HG02852 (cell line): ENCODE data around the gene ADAMTS19.
A peak's percentile ranks its signal among the peaks of the same experiment; 100 is the strongest.
"Not testable (repeated sequence)": the region's sequence is repeated elsewhere in the genome, so short reads cannot be mapped to it uniquely, and the experiment has no call there.

Source experiments
- ATAC-seq: cut with Tn5 transposase; IDR thresholded peaks from one replicate; pipeline ENCODE4 v1.9.1; 2021; ENCODE audit warnings: mild to moderate bottlenecking, moderate library complexity; ENCODE audit not compliant: unreplicated experiment

ADAMTS19 gene, protein sequence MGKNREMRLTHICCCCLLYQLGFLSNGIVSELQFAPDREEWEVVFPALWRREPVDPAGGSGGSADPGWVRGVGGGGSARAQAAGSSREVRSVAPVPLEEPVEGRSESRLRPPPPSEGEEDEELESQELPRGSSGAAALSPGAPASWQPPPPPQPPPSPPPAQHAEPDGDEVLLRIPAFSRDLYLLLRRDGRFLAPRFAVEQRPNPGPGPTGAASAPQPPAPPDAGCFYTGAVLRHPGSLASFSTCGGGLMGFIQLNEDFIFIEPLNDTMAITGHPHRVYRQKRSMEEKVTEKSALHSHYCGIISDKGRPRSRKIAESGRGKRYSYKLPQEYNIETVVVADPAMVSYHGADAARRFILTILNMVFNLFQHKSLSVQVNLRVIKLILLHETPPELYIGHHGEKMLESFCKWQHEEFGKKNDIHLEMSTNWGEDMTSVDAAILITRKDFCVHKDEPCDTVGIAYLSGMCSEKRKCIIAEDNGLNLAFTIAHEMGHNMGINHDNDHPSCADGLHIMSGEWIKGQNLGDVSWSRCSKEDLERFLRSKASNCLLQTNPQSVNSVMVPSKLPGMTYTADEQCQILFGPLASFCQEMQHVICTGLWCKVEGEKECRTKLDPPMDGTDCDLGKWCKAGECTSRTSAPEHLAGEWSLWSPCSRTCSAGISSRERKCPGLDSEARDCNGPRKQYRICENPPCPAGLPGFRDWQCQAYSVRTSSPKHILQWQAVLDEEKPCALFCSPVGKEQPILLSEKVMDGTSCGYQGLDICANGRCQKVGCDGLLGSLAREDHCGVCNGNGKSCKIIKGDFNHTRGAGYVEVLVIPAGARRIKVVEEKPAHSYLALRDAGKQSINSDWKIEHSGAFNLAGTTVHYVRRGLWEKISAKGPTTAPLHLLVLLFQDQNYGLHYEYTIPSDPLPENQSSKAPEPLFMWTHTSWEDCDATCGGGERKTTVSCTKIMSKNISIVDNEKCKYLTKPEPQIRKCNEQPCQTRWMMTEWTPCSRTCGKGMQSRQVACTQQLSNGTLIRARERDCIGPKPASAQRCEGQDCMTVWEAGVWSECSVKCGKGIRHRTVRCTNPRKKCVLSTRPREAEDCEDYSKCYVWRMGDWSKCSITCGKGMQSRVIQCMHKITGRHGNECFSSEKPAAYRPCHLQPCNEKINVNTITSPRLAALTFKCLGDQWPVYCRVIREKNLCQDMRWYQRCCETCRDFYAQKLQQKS

DNA sequence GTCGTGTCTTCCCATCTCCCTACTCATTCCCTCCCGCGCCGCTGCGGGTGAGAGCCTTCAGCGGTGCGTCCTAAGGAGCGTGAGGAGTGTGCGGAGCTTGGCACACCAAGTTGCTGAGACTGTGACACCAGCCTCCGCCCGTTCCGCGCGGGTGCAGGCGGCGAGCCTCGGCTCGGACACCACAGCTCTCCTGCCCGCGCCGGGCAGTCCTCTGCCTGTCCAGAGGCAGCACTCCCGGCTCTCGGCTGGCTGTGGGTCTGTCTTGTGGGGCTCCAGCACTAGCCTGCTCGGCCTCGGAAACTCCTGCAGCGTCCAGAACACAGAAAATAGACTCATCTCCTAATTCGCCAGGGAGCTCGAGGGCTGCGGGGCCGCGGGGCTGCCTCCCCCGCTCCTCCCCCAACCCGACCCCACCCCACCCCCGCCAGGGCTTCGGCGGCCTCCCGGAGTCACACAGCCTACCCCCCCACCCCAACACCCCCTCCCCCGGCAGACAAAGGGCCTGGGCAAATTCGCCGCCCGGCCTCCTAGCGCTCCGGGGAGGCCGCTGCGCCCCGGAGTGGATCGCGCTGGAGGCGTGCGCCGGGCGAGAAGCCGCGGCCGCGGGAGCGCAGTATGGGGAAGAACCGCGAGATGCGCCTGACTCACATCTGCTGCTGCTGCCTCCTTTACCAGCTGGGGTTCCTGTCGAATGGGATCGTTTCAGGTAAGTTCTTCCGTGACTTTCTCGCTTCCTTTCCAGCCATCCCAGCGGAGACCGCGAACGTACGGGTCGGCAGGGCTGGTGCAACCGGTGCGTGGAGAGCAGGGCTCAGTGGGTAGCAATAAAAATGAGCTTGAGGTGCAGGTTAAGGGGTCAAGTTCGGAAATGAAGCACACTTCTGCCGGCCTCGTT is at the start of gene ADAMTS19:
TSS of gene ADAMTS19 (plus strand) at position 522 of the 895 bp plus-strand sequence. CDS start at position 616, 94 bp downstream.
- peak; percentile 50 for ATAC-seq

DNA sequence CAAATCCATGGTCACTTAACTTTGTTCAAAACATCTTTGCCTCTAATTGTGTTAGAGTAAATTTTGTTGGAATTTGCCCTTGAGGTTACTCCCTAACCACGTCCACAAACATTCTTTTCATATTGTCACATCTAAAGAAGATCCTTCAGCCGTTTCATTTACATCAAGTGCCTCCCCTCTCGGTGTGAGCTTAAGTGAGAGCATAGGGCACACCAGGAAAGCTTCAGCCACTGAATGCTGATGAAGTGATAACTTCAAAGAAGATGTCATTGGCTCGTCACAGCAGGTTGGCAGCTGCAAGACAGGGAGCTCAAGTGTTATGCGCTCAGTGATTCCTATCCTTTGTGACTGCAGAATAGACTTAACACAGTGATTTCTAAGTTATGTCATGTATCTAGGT is 49.6 kb upstream of the ADAMTS19 start:
- no peak for ATAC-seq

DNA sequence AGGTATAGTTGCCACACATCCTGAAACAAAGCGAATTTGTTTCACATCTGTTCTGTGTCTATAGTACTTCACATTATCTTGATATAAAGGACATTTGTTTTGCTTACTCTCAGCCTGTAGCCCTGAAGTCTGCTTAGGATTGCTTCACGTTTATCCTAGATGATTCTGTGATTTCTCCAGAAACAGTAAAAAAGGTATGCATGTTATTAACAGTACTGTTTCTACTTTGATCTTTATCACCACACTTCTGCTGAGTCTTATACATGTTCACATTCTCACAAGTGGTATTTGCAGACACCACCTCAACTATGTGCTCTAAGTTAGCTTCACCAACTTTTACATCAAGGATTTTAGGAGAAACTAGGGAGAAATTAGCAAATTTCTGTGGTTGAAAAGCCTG is 47.4 kb upstream of the ADAMTS19 start:
- ATAC-seq: no peak

DNA sequence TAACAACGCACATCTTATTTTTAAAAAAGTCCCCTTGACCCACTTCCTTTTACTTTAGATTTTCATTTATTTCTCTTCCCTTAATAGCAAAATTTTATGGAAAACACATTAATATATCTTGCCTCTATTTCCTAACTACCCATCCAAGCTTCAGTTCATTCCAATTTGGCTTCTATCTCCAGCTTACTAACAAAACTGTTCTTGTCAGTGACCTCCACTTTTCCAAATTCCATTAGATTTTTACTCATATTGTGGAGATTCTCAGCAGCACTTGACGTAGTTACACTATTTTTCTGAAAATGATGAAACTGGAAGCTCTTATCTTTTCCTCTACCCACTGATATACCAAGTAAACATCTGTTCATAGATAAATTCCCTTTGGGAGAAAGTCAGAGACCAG is 46.5 kb upstream of the ADAMTS19 start:
- ATAC-seq: no peak

DNA sequence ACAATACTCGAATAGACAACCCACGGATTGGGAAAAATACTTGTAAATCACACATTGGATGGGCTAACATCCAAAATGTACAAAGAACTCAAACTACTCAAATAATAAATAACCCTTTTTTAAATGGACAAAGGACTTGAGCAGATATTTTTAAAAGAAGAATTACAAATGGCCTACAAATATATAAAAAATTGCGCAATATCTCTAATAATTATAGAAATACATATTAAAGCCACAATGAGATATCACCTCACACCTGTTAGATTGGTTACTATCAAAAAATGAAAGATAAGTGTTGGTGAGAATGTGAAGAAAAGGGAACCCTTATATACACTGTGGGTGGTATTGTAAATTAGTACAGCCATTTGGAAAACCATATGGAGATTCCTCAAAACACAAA is 40.8 kb upstream of the ADAMTS19 start:
- ATAC-seq: no peak

DNA sequence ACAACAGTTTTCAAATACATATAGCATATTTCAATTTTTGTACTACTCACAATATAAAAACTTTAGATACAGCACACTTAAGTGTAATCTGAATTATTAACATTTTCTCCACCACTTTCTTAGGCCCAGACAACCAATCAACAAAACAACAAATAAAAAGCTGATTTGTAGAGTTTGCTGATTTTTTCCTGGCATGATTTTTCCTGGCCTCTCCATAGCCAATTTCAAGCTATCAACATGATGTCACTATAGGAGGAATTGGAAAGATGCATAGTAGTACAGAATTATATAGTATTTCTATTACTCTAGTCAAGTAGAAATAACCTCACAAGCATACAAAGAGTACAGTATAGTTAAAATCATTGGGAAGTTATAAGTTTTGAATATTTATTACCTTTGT is 35.1 kb upstream of the ADAMTS19 start:
- ATAC-seq: no peak

DNA sequence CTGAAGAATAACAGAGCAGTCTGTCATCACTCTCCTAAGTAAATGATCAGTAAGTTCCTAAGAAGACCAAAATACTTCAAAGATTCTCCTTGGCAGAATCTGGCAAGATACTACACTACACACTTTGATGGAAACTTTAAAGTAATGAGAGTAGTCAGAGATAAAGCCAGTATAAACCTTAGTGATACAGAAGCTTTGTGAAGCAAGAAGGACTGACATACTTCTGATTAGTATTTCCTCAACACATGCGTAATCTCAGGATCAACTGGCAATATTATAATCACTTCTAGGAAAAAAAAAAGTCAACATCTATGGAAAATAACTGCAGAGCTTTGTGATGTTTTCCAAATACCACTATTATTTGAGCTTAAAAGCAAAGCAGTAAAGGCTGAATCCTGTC is 34.0 kb upstream of the ADAMTS19 start:
- no peak for ATAC-seq

DNA sequence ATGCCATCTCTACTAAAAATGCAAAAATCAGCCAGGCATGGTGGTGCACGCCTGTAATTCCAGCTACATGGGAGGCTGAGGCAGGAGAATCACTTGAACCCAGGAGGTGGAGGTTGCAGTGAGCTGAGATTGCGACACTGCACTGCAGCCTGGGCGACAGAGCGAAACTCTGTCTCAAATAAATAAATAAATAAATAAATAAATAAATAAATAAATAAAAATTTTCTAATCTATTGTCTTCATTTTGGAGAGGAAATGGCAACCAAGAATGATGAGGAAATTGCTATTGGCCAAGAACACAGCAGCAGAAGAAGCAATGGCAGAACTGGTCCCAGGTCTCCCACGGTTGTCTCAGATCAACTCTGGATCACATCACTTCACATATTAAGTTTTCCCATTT is 31.5 kb upstream of the ADAMTS19 start:
- not testable (repeated sequence) for ATAC-seq

DNA sequence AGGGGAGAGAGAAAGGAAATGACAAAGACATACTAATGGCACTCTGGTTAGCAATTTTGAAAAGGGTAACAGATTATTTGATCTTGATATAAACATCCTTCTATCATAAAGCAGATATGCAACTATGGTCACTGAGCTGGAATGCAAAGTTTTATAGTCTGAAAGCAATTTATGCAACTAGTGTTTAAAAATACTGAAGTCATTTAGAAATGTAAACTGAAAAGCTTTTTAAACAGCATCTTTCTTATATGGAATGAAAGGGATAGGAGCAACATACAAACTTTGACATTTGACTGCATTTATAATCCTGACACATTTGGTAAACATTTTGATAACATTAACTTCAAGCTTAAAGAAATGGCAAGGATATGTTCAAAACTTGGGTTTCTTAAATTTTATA is 28.7 kb upstream of the ADAMTS19 start:
- no peak for ATAC-seq

DNA sequence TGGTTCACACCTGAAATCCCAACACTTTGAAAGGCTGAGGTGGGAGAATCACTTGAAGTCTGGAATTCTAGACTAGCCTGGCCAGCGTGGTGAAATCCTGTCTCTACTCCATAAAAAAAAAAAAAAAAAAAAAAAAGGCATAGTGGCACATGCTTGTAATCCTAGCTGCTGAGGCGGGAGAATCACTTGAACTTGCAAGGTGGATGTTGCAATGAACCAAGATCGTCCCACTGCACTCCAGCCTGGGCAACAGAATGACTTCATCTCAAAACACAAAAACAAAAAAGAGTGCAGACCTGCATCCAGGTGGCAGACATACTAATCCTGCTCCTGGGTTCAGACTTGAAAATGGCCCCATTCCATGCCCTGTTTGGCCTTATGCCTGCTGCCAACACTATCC is 21.8 kb upstream of the ADAMTS19 start:
- ATAC-seq: no peak

DNA sequence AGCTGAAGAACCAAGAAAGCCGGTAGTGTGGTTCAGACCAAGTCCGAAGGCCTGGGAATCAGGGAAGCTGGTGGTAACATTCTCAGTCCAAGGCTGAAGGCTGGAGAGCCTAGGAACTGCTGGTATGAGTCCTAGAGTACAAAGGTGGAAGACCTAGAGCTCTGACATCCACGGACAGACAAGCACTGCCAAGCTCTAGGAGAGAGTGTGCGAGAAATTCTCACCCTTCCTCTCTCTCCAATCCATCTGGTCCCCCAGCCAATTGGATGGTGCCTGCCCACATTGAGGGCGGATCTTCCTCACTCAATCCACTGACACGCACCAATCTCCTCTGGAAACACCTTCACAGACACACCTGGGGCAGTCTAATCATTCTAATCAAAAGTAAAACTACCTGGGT is 19.7 kb upstream of the ADAMTS19 start:
- ATAC-seq: no peak

DNA sequence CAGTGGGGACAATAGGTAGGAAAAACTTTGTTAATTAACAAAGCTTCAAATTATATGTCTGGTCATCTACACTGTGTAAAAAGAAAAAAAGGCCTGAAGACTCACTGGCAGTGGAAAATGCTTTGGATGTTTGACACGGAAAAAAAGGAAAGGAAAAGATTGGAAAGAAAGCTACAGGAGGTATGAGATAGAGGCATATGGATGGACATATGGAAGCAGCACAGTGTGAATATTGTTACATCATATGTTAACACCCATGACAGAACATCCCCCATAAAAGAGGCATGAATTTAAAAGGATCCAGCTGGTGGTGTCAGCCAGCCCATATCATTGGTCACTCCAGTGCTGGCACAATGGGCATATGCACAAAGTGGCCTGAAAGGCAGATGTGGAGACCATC is 19.0 kb upstream of the ADAMTS19 start:
- no peak for ATAC-seq

DNA sequence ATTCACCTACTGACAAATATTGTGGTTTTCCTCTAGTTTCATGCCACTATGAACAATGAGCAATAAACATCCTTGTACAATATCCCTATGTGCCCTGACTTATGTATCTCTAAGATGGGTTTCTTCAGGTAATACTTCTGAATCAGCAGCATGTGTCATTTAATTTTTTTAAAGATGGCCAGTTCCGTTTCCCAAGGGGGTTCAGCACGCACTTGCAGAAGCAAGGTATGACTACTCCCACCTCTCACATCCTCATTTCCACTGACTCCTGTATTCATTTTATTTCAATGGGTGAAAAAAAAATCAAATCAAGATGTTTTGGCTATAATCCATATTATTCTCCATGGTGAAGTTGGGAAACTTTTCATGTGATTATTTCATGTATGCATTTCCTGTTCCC is 14.7 kb upstream of the ADAMTS19 start:
- ATAC-seq: peak; percentile 67

DNA sequence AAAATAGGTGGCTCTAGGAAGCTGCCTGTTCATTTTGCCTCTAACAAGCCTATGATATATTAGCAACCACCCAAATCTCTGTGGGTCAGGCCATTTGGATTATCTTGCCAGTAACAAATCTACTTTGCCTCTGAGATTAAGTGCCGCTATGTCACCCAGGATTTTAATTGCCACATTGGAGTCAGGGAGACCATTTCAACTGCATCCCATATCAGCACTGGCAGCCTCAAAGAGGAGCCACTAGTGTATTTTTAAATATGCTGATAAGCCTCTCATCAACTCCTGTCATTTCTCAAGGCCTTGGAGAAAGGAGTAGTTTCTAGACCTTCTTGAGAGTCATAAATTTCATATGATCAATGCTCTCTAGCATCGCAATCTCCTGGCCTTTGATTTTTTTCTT is 12.1 kb upstream of the ADAMTS19 start:
- ATAC-seq: no peak

DNA sequence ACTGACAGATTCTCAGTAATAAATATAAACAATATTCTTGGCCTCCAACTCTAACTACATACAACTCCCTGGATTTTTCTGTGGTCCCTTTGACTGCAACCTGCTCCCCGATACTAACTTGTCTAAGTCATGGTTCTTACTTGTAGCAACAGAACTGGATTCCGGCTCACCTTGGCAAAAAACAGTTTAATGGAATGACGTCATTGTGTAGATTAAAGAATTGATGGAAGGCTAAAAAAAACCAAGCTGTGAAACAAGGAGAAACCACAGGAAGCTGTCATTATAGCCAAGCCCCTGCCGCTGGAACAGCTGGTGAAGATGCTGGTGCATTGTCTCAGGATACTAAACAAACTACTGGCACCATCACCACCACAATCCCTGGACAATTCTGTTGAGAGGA is 11.4 kb upstream of the ADAMTS19 start:
- ATAC-seq: no peak

DNA sequence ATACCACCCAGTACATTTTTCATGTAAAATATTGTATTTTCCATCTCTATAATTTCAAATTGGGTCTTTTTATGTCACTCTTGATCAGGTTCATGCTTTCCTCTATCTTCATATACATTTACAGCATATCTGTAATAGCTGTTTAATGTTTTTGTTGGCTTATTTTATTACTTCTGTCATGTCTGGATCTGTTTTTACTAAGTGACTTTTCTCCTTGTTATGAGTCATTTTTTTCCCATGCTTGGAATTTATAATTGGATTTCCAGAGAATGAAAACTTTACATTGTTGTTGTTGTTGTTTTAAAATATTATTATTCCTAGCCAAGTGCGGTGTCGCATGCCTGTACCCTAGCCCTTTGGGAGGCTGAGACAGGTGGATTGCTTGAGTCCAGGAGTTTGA is 5.6 kb upstream of the ADAMTS19 start:
- no peak for ATAC-seq

DNA sequence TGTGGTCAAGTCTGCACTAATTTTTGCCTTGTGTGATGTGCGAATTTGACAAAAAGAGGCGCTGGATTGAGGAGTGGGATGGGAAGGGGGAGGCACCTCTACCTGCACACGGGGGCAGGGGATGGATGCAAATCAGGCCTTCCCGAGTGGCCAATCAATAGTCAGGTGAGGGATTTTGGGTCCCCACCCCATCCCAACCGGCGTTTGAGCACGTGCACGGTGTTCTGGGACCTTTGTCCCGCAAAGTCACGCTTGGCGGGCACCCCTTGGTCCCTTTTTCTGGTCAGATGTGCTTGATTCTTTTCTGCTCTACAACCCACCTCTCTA is 685 bp upstream of the ADAMTS19 start:
- ATAC-seq: no peak

DNA sequence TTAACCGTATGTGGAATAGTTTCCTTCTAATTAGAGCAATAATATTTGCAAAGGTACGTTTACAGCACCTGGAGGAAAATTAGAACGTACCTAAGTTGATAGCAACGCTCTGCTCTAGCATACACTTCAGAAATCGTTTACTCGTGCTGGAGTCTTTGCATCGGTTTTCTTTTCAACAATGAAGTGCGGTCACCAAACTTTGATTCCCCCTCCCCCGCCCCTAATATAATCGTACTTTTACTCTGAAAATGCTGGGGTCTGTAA is 506 bp downstream of the ADAMTS19 start:
- ATAC-seq: peak; percentile 6

DNA sequence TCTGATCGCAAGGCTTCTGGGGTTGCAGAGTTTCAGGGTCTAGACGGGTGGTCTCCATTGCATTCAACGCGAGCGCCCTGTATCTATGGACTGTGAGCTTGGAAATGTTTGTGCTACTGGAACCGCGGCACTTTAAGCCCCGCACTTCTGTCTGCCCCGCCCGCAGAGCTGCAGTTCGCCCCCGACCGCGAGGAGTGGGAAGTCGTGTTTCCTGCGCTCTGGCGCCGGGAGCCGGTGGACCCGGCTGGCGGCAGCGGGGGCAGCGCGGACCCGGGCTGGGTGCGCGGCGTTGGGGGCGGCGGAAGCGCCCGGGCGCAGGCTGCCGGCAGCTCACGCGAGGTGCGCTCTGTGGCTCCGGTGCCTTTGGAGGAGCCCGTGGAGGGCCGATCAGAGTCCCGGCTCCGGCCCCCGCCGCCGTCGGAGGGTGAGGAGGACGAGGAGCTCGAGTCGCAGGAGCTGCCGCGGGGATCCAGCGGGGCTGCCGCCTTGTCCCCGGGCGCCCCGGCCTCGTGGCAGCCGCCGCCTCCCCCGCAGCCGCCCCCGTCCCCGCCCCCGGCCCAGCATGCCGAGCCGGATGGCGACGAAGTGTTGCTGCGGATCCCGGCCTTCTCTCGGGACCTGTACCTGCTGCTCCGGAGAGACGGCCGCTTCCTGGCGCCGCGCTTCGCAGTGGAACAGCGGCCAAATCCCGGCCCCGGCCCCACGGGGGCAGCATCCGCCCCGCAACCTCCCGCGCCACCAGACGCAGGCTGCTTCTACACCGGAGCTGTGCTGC is 1.0 kb downstream of the ADAMTS19 start:
- no peak for ATAC-seq

DNA sequence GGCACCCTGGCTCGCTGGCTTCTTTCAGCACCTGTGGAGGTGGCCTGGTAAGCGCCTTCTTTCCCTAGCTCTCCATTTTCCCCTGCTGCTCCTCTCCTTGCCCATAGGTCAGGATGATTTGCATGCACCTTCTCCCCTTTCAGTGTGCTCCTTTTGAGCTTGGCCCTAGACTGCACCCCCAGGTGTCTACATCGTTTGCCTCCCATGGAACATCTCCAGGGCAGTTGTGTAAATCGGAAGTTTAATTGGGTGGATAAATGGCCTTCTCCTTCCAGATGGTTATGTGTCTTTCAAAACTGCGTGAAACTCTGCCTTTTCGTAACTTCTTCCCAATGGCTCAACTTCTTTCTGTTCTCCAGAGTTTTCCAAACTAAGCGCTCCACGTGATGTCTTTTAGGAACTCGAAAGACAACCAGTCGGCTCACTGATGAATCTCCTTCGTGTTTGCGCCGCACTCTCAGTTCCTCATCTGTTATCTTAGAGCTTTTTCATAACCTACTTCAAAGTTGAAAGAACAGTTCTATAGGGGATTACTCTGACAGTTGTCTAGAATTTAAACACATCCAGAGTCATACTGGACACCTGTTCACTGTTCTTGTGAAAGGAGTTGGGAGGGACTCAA is 1.7 kb downstream of the ADAMTS19 start:
- ATAC-seq: no peak
